Gastrocnemius medialis (tissue), 4 donors: Measurements from ENCODE around the gene KCNAB1.

Experiments used
- CTCF ChIP-seq, 5 experiments: fragments of 450-650 bp in 3 of 5; fragments of 200-600 bp in 2 of 5; sonication (generic) in 2 of 5; IDR thresholded peaks in 4 of 5; conservative IDR thresholded peaks in 1 of 5; 1 replicate in 4 of 5; 2 replicates in 1 of 5; pipeline ENCODE4 v1.5.1; 2016 to 2019; ENCODE audit warnings: antibody characterized with exemption in 5 of 5, mild to moderate bottlenecking in 3 of 5, moderate library complexity in 3 of 5
- POLR2A ChIP-seq, 2 donors: fragments of 450-650 bp; IDR thresholded peaks; one replicate each; pipeline ENCODE4 v1.6.1; 2017; ENCODE audit warnings: antibody characterized with exemption in 2 of 2, mild to moderate bottlenecking in 2 of 2, moderate library complexity in 2 of 2

GRCh38 chr3:156377266-156377665 lies 256.9 kb downstream of the KCNAB1 start:
- no peak for TF ChIP-seq CTCF (IDR thresholded peaks at IDR 0.05 in 4 of 5, conservative IDR thresholded peaks at IDR 0.05 in 1 of 5)
- no peak for TF ChIP-seq POLR2A (IDR thresholded peaks at IDR 0.05)
